NCI-H187 (cell line): ENCODE data around the gene RPL32.
"Not testable (repeated sequence)": the region's sequence is repeated elsewhere in the genome, so short reads cannot be mapped to it uniquely, and the experiment has no call there.

ENCODE experiments used
- DNase-seq, 2 experiments: peaks; one replicate each; lab custom pipeline; 2025; lab: John Stamatoyannopoulos, UW

Gene RPL32

DNA sequence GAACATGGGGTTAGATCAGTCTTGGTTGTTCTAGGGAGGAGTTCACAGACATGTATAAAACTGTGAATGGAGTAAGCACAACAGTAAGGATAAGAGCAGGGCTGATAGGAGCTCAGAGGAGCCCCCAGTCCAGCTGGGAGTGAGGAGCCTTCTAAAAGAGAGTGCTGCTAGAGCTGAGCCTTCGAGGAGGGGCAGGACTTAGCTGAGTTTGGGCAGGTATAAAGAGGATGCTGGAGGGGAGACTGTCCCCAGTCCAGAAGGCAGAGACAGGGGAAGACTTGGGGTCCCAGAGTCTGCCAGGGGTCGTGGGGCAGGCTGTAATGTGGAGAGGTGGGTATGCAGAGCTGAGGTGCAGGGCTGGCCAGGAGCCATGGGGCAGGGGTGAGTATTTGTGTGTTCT is 32.8 kb downstream of the RPL32 start:
- no peak for DNase-seq

DNA sequence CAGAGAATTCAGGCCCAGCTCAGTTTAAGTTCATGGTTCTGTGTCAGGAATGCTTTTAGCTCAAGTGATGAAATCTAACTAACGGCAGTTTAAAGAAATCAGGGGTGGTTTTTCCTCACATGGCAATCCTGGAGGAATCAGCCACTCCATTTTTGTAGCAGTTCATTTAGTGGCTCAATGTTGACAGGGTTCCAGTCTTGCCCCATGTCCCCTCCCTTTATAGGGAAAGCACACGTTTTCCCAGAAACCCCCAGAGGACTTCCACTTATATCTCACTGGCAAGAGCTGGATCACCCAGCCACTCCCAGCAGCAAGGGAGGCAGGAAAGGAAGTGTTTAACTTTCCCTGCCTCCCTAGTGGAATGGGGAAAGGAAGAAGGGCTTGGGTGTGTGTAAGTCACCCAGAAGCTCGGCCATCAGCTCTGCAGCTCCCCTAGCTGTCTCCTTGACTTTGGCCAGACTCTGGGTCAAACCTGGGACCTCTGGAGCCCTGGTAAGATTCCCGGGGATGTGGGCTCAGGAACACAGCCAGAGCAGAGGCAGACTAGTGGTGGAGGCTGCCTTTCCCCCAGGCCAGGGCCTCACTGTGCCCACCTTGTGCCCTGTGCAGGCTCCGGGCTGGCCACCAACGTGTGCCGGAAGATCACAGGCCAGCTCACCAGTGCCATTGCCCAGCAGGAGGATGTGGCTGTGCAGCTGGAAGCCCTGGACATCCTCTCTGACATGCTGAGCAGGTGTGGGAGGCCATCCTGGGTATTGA is 33.6 kb downstream of the RPL32 start:
- no peak for DNase-seq

DNA sequence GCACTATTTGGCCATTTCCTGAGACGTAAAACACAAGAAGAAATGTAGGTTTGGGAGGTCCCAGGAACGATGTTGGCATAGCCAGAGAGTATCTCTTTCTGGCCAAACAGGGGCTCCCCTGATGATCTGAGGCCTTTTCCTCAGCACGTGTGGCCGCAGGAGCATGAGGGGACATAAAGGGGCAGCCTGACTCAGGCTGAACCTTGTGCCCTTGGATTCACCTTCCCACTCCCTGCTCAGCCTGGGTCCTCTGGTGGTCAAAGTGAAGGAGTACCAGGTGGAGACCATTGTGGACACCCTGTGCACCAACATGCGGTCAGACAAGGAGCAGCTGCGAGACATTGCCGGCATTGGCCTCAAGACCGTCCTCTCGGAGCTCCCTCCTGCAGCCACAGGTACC is 34.3 kb downstream of the RPL32 start:
- DNase-seq: no peak

DNA sequence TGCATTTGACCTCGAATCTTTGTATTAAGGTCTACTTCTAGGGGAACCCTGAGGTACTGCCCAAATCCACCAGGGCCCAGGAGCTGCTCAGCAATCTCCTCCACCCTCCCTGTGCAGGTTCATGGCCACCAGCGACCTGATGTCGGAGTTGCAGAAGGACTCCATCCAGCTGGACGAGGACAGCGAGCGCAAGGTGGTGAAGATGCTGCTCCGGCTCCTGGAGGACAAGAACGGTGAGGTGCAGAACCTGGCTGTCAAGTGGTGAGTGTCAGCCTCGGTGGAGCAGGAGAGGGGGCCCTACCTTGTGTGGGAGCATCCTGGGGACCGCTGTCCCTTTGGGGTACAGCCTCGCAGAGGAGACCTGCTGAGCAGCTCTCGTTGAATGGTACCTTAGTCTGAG is 38.0 kb downstream of the RPL32 start:
- no peak for DNase-seq

DNA sequence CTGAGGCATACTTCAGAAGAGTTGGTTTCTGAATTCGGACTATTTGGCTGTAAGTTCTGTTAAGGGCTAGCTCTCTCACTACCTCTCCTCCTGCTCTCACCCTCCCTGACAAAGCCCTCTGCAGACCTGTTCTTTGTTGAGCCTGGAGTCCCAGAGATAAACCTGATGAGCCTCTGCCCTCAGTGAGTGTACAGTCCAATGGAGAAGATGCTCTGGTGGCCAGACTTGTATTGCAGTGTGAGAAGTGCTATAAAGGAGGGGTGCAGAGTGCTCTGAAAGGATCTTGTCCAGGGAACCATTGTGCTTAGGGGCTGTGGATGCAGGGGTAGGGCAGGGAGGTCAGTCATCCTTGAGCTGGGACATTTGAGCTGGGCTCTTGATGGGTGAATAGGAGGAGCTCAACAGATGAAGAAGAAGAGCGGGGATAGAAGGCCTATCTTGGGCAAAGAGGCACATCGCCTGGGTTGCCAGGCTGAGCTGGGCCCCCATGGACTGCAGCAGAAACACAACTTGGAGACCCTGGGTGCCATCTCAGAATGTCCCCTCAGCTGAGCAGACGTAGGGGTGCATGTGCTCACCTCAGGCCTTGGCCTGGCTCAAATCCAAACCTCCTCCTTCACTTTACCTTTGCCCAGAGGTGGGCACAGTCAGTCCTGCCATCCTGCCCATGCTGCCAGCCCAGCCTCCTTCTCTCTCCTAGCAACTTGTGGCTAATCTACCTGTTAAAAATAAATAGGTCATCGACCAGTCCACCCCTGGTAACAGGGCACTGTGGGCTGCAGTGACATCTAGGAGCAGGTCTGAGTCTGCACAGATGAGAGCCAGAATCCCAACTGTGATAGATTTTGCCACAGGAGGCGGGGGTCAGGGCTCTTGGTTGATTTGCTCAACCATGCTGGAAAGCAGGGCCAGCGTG is 41.6 kb downstream of the RPL32 start:
- no peak for DNase-seq

DNA sequence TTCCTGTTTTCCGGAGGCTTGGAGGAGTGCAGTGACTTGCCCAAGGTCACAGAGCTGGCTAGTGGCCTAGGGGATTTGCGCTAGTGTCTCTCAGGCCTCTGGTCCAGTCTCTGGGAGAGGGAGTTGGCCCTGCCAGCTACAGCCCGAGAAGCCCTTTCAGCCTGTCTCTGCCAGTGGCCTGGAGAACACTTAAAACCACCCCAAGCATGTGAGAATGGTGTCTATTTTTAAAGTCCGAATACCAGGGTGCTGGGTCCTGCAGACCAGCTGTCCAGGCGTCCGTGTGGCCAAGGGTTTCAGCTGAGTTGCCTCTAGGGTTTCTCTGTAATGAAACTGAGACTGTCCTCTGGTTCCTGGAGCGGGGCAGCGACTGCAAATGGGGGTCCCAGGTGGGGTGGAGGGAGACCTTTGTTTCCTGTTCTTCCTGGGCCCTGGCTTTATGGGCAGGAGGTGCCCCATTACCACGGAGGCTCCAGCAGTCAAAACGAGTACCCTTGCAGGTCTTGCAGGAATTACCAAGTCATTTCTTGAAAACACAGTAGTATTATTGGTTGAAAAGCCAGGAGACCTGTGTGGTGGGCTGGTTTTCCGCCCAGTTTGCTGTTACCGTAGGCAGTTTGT is 42.7 kb downstream of the RPL32 start:
- DNase-seq: no peak

DNA sequence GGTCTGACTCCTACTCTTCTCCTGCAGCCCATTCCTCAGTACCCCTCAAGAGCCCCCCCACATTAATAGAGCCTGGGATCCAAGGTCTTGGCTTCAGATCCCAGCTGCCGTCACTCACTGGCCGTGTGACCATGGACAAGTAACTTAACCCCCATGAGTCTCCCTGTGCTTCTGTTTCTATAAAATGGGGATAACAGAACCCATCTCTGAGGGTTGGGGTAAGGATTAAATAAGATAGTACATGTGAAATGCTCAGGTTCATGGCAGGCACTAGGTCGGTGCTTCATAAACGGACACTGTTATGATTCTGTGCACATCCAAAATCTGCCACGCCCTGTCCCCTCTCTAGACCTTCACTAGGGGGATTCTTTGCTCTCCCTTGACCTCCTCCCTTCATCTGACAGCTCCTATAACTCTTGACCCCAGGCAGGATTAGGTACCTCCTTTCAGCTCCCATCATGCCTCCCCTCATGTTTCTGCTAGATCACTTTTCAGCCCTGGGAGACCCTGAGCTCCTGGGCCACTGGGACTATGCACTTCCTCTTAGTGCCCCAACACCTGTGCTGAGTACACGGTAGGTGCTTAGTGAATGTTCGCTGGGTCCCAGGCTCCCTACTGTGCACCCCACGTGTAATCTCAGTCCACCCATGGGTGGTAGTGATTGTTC is 43.3 kb downstream of the RPL32 start:
- no peak for DNase-seq

DNA sequence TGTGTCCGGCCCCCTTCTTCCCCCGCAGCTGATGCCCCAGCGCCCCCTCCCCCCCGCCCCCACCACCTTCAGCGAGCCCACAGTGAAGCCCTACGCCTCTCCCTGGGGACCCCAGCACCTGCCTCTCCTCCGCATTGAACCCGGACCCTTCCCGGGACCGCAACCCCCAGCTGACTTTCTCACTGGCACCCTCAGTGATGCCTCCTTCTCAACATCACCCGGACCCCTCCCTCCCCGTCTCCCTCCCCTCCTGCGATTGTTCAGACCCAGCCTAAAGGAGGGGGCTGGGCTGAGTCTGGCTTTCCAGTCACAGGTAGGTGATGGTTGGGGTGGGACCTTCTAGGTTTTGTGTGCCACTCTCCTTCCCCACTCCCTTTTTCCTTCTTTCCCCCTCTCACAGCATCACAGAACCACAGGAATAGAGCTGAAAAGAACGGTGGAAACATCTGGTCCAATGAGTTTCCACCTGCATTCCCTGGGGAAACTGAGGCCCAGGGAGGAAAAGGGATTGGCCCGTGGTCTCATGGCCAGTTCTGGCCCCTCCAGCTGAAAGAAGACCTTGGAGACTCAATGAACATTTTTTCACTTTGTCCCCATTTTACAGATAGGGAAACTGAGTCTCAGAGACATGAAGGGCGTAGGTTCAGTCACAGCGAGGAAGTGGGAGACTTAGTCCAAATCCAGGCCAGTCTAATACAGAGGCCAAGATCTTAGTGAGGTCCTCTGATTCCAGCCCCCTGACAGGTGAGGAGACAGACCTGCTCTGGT is 44.1 kb downstream of the RPL32 start:
- DNase-seq: no peak

DNA sequence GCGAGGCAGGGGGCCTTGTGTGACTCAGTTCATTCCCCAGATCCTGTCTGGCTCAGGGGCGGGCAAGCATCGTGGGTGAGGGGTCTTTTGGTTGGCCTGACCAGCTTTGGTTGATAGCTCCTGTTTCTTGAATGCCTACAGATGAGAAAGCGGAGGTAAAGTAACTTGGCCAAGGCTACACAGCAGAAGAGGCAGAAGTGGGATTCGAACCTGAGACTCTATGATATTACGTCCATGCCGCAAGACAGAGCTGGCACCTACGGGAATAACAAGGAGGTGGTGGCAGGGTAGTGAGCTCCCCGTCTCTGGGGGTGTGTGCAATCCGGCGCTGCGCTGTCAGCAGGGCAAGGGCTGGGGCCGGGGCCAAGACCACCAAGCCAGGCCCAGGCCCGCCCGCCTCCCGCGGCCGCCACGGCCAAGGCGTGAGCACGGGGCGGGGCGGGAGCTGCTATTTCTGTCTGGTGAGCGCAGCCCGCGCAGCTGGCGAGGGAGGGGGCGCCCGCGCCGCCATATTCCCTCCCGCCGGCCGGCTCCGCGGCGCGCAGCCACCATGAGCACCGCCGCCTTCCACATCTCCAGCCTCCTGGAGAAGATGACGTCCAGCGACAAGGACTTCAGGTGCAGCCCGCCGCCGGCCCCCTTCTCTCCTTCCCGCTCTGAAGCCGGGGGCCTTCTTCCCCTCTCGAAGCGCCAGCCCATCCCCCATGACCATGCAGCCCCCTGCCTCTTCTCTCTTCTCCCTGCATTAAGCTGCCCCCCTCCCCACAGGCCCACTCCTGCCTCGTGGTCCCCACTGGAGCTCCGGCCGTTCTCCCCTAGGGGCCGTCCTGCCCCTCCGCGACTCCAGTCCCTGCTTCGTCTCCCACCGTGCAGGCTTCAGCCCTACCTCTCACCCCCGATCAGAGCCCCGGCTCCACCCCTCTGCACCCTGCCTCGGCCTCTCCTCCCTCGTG is 44.9 kb downstream of the RPL32 start, which contains the start of gene CAND2:
CAND2 (plus strand) TSS at position 510 of the 953 bp plus-strand sequence; CDS start at position 551, 41 bp downstream.
- DNase-seq: peak; percentile 21 to 27

DNA sequence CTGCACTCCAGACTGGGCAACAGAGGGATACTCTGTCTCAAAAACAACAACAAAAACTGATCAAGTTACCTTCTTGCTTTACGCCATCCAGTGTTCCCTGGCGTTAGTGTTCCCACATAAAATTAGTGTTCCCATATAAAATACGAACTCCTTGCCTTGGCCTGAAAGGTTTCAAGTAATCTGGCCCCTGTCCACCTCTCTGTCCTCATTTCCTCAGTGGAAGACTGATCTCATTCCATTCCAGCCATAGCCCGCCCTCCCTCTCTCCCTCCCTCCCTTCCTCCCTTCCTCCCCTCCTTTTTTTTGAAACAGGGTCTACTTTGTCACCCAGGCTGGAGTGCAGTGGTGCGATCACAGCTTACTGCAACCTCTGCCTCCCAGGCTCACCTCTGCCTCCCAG is 47.7 kb downstream of the RPL32 start:
- no peak for DNase-seq

DNA sequence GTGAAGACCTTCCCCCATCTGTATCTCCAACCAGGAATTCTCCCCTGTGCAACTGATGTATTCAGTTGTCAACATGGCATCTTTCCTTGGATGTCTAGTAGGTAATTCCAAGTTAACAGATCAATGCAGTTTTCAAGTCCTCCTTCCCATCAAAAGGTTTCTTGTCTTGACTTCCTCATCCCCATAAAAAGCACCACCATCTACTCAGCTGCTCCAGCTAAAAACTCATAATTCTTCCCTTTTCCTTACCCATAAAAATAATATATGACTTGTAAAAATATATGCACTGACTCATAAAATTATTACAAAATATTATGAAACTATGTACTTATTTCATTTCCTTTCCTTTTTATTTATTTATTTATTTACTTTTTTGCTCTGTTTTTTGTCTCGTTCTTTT is 49.9 kb downstream of the RPL32 start:
- DNase-seq: no peak

DNA sequence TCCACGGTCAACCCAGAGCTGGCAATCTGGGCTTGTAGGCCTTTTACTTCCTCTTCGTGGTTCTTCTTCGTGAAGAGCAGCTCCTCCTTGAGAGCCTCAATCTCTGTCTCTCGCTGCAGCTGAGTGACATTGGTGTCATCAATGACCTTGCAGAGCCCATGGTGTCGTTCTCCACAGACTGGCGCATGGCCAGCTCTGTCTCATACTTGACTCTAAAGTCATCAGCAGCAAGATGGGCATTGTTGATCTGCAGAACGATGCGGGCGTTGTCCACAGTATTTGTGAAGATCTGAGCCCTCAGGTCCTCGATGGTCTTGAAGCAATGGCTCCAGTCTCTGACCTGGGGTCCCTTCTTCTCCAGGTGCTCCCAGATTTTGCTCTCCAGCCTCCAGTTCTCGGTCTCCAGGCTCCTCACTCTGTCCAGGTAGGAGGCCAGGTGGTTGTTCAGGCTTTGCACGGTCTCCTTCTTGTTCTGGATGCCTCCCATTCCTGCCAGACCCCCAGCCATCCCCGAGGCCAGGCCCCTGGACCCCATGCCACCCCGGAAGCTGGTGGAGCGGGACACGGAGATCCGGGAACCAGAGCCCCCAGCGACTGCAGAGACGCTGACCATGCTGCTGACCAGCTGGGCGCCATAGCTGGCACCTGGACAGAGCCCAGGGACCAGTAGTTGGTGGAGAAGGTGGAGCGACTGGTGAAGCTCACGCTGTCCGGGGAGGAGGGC is 53.2 kb downstream of the RPL32 start:
- DNase-seq: not testable (repeated sequence)

DNA sequence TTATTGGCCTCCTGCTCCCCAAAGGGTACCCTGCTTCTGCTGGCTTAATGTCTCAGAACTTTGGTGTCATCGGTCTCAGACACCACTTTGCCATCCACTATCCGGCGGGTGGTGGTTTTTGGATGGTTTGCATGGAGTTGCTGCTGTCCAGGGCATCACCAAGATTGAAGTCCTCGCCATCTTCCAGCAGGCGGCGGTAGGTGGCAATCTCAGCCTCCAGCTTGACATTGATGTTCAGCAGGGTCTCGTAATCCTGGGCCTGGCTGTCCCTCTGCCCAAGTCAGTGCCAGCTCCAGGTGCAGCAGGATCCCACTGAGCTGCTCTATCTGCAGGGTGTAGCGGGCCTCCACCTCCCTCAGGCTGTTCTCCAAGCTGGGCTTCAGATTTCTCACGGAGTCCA is 54.0 kb downstream of the RPL32 start:
- not testable (repeated sequence) for DNase-seq

DNA sequence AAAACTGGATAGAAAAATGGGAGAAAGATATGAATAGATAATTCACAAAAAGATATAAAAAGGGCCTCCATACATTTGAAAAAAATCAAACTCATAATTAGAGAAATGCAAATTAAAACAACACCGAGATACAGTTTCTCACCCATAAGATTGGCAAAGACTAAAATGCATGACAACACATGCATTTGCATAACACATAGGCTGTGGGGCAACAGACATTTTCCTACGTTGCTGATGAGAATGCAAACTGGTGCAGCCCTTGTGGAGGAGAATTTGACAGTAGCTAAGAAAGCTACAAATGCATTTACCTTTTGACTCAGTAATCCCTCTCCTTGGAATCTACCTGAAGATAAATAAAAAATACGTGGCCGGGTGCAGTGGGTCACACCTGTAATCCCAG is 56.3 kb downstream of the RPL32 start:
- DNase-seq: no peak
